MM.1S (cell line): ENCODE data around the gene ZNF592.

ENCODE experiments used
- DNase-seq: peaks from one replicate; pipeline ENCODE4 v3.0.0-alpha.2; 2015
- H2AFZ ChIP-seq: fragments of 300-600 bp; sonication (generic); 2 replicates; pipeline ENCODE4 v1.6.0; 2016; ENCODE audit warnings: antibody characterized with exemption, low read length
- H3F3A ChIP-seq: fragments of 300-600 bp; sonication (generic); 2 replicates; pipeline ENCODE4 v1.6.1; 2016; ENCODE audit warnings: mild to moderate bottlenecking, antibody characterized with exemption, low read length, moderate library complexity, mixed read lengths; ENCODE audit not compliant: insufficient read depth
- H3K27ac ChIP-seq: fragments of 300-600 bp; sonication (generic); 2 replicates; pipeline ENCODE4 v1.5.1; 2016; ENCODE audit warnings: mild to moderate bottlenecking, low read length
- H3K27me3 ChIP-seq: fragments of 300-600 bp; sonication (generic); replicated peaks from 2 replicates; pipeline ENCODE4 v1.6.0; 2016; ENCODE audit warnings: low read length; ENCODE audit not compliant: insufficient read depth
- H3K36me3 ChIP-seq: fragments of 300-600 bp; sonication (generic); replicated peaks from 2 replicates; pipeline ENCODE4 v1.6.1; 2016; ENCODE audit warnings: mild to moderate bottlenecking, low read length, mixed read lengths; ENCODE audit not compliant: insufficient read depth
- H3K4me1 ChIP-seq: fragments of 300-600 bp; sonication (generic); 2 replicates; pipeline ENCODE4 v1.6.1; 2016; ENCODE audit warnings: low read length, mixed read lengths
- H3K4me2 ChIP-seq: fragments of 300-600 bp; sonication (generic); 2 replicates; pipeline ENCODE4 v1.6.0; 2016; ENCODE audit warnings: low read depth, low read length
- H3K4me3 ChIP-seq: fragments of 300-600 bp; sonication (generic); 2 replicates; pipeline ENCODE4 v1.5.1; 2016; ENCODE audit warnings: low read length, mixed read lengths
- H3K79me2 ChIP-seq: fragments of 300-600 bp; sonication (generic); 2 replicates; pipeline ENCODE4 v1.6.1; 2016; ENCODE audit warnings: mixed run types, low read length, mixed read lengths
- H3K9ac ChIP-seq: fragments of 300-600 bp; sonication (generic); 2 replicates; pipeline ENCODE4 v1.6.1; 2016; ENCODE audit warnings: low read length, mixed read lengths
- H3K9me2 ChIP-seq: fragments of 300-600 bp; sonication (generic); replicated peaks from 2 replicates; pipeline ENCODE4 v1.6.1; 2016; ENCODE audit warnings: mild to moderate bottlenecking, low read length, mixed read lengths; ENCODE audit not compliant: insufficient read depth
- H3K9me3 ChIP-seq: fragments of 300-600 bp; sonication (generic); replicated peaks from 2 replicates; pipeline ENCODE4 v1.6.1; 2016; ENCODE audit warnings: mild to moderate bottlenecking, low read length, mixed read lengths; ENCODE audit not compliant: insufficient read depth
- H4K20me1 ChIP-seq: fragments of 300-600 bp; sonication (generic); 2 replicates; pipeline ENCODE4 v1.6.1; 2016; ENCODE audit warnings: mild to moderate bottlenecking, low read length, moderate library complexity, mixed read lengths; ENCODE audit not compliant: insufficient read depth
- EZH2 ChIP-seq: fragments of 300-600 bp; sonication (generic); optimal IDR thresholded peaks from 2 replicates; pipeline ENCODE3; 2017; ENCODE audit warnings: low read depth, mild to moderate bottlenecking, antibody characterized with exemption, low read length, mixed read lengths
- EZH2phosphoT487 ChIP-seq: fragments of 300-600 bp; sonication (generic); IDR thresholded peaks from 2 replicates; pipeline ENCODE4 v1.6.1; 2018; ENCODE audit warnings: antibody characterized with exemption, low read length
- TF ChIP-seq, protein P1 (sequence below): fragments of 300-600 bp; sonication (generic); IDR thresholded peaks from 2 replicates; pipeline ENCODE4 v1.5.1; 2016; ENCODE audit warnings: antibody characterized with exemption, low read length, mixed read lengths

ZNF592 gene

DNA sequence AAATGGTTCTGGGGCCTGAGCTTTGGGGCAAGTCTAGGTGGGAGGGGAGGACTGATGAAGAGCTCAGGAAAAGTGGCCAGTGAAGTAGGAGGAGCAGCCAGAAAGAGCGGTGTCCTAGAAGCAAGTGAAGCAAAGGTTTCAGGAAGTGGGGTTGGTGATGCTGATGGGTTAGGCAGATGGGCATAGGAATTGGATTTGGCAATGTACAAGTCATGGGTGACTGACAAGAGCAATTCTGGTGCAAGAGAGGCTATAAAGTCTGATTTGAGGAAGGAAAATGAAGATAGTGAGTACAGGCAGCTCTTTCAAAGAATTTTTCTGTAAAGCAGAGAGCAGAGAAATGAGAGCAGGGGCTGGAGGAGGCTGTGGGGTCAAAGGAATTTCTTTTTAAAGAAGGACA lies 88.5 kb downstream of the ZNF592 start:
- no peak for DNase-seq
- Histone ChIP-seq H2AFZ (no peak overlapping the region), H3K4me1 (peaks cover 6% of the 10 kb centered on the region), H3K27ac (no peak overlapping the region), H3K9ac (no peak overlapping the region), H3K4me2 (no peak overlapping the region), H4K20me1 (no peaks in the 10 kb centered on the region), H3K9me2 (no peaks in the 10 kb centered on the region), H3K4me3 (no peak overlapping the region), H3K36me3 (no peaks in the 10 kb centered on the region), H3K79me2 (no peaks in the 10 kb centered on the region), H3K9me3 (no peaks in the 10 kb centered on the region), H3K27me3 (no peaks in the 10 kb centered on the region), H3F3A (no peaks in the 10 kb centered on the region)
- TF ChIP-seq, protein P1, sequence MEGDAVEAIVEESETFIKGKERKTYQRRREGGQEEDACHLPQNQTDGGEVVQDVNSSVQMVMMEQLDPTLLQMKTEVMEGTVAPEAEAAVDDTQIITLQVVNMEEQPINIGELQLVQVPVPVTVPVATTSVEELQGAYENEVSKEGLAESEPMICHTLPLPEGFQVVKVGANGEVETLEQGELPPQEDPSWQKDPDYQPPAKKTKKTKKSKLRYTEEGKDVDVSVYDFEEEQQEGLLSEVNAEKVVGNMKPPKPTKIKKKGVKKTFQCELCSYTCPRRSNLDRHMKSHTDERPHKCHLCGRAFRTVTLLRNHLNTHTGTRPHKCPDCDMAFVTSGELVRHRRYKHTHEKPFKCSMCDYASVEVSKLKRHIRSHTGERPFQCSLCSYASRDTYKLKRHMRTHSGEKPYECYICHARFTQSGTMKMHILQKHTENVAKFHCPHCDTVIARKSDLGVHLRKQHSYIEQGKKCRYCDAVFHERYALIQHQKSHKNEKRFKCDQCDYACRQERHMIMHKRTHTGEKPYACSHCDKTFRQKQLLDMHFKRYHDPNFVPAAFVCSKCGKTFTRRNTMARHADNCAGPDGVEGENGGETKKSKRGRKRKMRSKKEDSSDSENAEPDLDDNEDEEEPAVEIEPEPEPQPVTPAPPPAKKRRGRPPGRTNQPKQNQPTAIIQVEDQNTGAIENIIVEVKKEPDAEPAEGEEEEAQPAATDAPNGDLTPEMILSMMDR, result no peak
- no peak for TF ChIP-seq EZH2
- no peak for TF ChIP-seq EZH2phosphoT487

DNA sequence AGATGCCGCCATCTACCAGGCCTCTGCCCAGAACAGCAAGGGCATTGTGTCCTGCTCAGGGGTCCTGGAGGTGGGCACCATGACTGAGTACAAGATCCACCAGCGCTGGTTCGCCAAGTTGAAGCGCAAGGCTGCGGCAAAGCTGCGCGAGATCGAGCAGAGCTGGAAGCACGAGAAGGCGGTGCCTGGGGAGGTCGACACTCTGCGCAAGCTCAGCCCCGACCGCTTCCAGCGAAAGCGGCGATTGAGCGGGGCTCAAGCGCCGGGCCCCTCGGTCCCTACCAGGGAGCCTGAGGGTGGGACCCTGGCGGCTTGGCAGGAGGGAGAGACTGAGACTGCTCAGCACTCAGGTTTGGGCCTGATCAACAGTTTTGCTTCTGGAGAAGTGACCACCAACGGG lies 91.3 kb downstream of the ZNF592 start:
- Histone ChIP-seq H3K27me3 (no peaks in the 10 kb centered on the region), H3K27ac (no peak overlapping the region), H4K20me1 (no peaks in the 10 kb centered on the region), H3K9me3 (no peaks in the 10 kb centered on the region), H3K4me2 (no peak overlapping the region), H3K9ac (no peak overlapping the region), H3K36me3 (no peaks in the 10 kb centered on the region), H3F3A (no peaks in the 10 kb centered on the region), H2AFZ (no peak overlapping the region), H3K4me1 (peaks cover 6% of the 10 kb centered on the region), H3K9me2 (no peaks in the 10 kb centered on the region), H3K79me2 (no peaks in the 10 kb centered on the region), H3K4me3 (no peak overlapping the region)
- TF ChIP-seq, protein P1, result no peak
- TF ChIP-seq EZH2 (no peak), EZH2phosphoT487 (no peak)
- no peak for DNase-seq

DNA sequence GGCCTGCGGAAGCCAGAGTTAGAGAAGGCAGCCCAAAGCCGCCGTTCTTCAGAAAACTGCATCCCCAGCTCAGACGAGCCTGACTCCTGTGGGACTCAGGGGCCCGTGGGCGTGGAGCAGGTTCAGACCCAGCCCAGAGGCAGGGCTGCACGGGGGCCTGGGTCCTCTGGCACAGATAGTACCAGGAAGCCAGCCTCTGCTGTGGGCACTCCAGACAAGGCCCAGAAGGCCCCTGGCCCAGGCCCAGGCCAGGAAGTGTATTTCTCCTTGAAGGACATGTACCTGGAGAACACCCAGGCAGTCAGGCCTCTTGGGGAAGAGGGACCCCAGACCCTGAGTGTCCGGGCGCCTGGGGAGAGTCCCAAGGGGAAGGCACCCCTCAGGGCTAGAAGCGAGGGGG lies 91.9 kb downstream of the ZNF592 start:
- H3K4me1 ChIP-seq, result peaks cover 6% of the 10 kb centered on the region
- no peak overlapping the region for H3K27ac ChIP-seq
- no peaks in the 10 kb centered on the region for H4K20me1 ChIP-seq
- H3K27me3 ChIP-seq, result no peaks in the 10 kb centered on the region
- H2AFZ ChIP-seq, result no peak overlapping the region
- H3K36me3 ChIP-seq, result no peaks in the 10 kb centered on the region
- no peak for DNase-seq
- H3K4me3 ChIP-seq, result no peak overlapping the region
- no peaks in the 10 kb centered on the region for H3F3A ChIP-seq
- H3K4me2 ChIP-seq, result no peak overlapping the region
- TF ChIP-seq EZH2 (no peak), EZH2phosphoT487 (no peak)
- TF ChIP-seq, protein P1, result no peak
- H3K79me2 ChIP-seq, result no peaks in the 10 kb centered on the region
- no peak overlapping the region for H3K9ac ChIP-seq
- H3K9me2 ChIP-seq, result no peaks in the 10 kb centered on the region
- H3K9me3 ChIP-seq, result no peaks in the 10 kb centered on the region
